ENCODE results near the gene ZSCAN20.

Gene ZSCAN20

GRCh38 chr1:33443080-33443704 lies 29.3 kb upstream of the ZSCAN20 start:
- no peak for DNase-seq (ENCODE audit: low read depth in 2 of 3, low spot score in 2 of 3)

GRCh38 chr1:33443705-33444180 lies 28.7 kb upstream of the ZSCAN20 start:
- no peak for DNase-seq (ENCODE audit: low read depth in 2 of 3, low spot score in 2 of 3)

DNA sequence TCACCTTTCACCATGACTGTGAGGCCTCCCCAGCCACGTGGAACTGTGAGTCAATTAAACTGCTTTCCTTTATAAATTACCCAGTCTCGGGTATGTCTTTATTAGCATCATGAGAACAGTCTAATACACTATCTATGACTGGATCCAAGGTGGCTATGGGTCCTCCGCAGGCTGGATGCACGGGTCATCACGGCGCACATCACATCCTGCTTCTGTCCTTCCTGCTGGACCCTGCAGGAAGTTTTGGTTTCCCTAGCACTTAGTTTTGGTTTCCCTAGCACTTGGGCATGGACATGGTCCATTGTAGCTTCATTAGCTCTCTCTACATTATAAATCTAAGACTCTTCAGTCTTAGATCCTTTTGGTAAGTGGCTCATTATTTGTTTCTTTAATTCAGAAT lies 27.3 kb upstream of the ZSCAN20 start:
- DNase-seq (ENCODE audit: low read depth in 2 of 3, low spot score in 2 of 3): no peak

- no peak for DNase-seq (ENCODE audit: low read depth in 2 of 3, low spot score in 2 of 3)
Observed at GRCh38 chr1:33446590-33446989, 25.9 kb upstream of the ZSCAN20 start.

DNA sequence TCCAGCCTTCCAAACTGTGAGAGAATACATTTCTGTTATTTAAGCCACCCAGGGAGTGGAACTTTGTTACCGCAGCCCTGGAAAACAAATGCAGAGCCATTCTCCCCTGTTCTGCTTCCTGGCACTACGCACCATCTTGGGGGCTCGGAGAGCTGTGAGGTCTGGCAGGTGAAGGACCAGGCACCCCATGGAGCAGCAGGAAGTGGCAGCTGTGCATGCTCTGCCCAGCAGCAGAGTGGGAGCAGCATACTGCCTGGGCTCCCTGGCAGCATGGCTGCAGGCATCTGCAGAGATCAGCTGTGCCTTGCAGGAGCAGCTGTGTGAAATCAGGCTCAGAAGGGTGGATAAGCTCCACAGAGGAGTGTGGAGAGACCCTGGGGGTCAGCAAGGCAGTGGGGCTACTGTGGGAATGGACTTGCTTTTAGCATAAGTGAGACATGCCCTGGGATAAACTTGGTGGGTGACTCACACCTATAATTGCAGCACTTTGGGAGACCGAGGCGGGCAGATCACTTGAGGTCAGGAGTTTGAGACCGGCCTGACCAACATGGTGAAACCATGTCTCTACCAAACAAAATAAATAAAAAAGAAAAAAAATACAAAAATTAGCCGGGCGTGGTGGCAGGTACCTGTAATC lies 17.7 kb upstream of the ZSCAN20 start:
- DNase-seq (ENCODE audit: low read depth in 2 of 3, low spot score in 2 of 3): no peak

DNA sequence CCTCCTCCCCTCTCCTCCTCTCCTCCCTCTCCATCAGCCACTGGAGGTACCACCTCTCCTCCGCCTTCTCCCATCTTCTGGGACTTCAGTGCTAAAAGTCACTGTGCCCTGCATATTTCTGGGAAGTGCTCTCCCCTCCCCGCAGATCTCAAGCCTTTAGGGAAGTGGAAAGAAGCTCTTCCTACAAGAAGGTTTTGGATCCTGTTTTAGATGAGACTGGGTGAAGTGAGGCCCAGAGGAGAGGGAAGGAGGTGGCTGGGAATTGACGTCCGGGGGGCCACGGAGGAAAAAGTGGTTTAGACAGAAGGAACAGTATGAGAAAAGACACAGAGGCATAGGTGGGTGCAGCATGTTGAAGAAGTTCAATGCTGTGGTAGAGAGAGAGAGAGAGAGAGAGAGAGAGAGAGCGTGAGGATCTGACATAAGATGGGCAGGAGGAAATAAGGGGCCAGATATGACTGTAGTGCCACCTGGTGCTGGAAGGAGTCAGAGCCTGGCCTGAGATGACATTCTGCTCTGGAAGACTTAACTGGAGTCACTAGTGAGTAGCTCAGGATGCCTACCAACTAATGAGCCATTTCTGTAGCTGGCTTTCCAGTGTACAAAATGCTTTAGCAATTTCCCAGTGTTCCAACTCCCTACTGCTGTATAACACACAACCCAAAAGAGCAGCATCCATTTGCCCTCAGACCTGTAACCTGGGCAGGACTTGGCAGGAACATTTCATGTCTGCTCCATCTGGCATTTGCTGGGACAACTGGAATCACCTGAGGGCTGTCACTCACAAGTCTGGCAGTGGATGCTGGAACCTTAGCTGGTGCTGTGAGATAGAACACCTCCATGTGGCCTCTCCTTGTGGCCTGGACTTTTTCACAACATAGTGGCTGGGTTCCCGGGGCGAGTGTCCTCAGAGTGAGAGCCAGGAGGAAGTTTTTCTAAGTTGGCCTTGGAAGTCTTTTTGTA lies 16.6 kb upstream of the ZSCAN20 start:
- no peak for DNase-seq (ENCODE audit: low read depth in 2 of 3, low spot score in 2 of 3)

- no peak for DNase-seq (ENCODE audit: low read depth in 2 of 3, low spot score in 2 of 3)
Observed at GRCh38 chr1:33456502-33456886, 16.0 kb upstream of the ZSCAN20 start.

GRCh38 chr1:33459691-33460090 lies 12.8 kb upstream of the ZSCAN20 start:
- DNase-seq (ENCODE audit: low read depth in 2 of 3, low spot score in 2 of 3): no peak

- no peak for DNase-seq (ENCODE audit: low read depth in 2 of 3, low spot score in 2 of 3)
Observed at GRCh38 chr1:33460144-33460543, 12.3 kb upstream of the ZSCAN20 start.

DNA sequence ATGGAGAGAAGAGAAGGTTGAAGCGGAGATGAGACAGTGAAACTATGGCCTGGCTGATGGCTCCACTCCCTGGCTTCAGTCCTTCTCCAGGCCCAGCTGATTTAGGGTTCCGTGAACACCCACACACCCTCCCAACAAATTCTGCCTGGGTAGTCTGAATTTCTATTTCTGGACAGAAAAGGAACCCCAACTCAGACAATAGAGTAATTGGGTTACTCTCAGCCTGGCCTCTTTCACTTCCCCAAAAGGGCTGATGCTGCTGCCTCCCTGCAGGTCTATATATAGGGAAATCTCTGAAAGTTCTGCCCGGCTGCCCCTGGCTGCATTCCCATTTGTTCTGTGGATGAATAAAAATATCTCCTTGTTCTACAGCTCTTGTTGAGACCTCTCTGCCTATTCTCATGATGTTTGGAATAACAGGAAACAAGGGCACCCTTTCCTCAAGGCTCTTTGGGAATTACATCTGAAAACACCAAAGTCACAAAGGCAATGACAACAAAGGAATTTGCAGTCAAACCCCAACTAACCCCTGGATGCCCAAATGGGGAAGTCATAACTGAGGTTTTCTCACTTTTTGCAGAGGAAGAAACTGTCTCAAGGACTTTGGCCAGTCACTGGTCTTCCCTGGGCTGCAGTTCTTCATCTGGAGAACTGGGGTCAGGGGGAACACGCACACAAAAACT lies 11.4 kb upstream of the ZSCAN20 start:
- DNase-seq (ENCODE audit: low read depth in 2 of 3, low spot score in 2 of 3): no peak

DNA sequence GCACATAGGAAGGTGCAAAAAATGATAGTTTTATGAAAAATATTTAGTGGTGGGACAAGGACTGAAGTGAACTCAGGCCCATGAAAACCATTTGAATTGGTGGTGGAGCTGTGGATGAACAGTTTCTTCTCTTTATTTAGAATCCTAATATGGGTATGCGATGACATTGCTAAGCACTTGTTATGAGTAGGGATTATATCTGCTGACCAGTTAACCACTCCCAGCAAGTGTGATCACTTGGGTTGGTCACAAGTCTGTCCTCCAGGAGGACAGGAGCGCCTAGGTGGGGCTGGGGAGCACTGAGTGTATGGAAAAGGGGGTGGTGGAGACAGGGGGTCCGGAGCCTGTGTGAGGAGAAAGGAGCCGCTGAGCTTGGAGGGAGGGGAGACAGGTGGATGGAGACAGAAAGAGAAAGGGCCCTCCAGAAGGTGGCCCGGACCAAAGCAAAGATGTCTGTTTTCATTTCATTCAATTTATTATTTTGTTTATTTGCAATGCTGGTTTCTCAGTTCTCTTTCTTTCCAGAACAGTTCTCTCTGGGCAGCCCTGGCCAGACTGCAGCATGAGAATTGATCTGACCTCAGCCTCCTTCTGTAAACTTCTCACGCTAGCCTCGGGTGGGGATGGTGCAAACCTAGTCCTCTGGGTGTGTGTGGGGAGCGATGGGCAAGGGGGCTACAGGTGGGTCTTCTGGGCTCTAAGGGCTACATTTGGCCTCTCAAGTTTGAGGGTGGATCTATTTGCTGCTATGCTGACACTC lies 9.9 kb upstream of the ZSCAN20 start:
- no peak for DNase-seq (ENCODE audit: low read depth in 2 of 3, low spot score in 2 of 3)

DNA sequence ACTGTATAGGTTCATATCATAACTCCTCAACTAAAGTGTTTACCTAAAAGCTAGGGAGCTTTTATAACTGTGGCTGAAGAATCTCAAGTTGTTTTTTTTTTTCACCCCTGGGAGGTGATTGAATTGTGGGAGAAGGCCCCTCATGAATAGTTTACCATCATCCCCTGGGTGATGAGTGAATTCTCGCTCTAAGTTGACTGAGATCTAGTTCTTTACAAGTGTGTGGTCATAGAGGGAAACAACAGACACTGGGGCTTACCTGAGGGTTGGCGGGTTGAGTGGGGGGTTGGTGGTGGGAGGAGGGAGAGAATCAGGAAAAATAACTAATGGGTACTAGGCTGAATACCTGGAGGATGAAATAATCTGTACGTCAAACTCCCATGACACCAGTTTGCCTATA lies 7.9 kb upstream of the ZSCAN20 start:
- DNase-seq (ENCODE audit: low read depth in 2 of 3, low spot score in 2 of 3): no peak

DNA sequence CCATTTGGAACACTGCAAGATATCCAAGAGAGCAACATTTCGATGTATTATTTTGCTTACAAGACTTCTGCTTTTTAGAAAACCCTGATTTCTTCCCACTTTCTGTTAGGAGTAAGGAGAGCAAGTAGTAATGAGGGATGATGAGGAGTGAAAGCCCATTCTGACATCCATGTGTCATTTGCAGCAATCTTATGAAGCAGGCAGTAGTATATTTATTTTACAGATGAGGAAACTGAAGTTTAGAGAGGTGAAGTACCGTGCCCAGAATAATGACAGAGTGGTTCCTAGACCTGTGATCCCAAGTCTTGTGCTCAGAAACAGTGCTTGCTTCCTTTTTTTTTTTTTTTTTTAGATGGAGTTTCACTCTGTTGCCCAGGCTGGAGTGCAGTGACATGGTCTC lies 7.1 kb upstream of the ZSCAN20 start:
- DNase-seq (ENCODE audit: low read depth in 2 of 3, low spot score in 2 of 3): no peak

DNA sequence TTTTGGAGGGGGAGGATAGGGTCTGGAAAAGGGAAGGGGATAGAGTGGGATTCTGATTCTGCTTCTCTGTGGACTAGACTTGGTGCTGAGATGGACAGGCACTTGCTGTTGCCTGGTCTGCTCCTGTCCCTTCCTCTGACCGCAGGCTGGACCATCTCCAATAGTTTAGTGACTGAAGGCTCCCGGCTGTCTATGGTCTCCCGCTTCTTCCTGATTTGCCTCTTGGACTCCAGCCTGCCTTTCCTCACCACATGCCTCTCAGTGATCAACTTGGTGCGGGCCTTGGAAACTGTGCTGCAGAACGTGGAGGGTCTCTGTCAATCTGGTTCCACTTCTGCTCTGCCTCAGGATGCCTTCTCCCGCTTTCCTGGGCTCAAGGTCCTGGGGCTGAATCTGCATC lies 6.3 kb upstream of the ZSCAN20 start:
- DNase-seq (ENCODE audit: low read depth in 2 of 3, low spot score in 2 of 3): no peak

DNA sequence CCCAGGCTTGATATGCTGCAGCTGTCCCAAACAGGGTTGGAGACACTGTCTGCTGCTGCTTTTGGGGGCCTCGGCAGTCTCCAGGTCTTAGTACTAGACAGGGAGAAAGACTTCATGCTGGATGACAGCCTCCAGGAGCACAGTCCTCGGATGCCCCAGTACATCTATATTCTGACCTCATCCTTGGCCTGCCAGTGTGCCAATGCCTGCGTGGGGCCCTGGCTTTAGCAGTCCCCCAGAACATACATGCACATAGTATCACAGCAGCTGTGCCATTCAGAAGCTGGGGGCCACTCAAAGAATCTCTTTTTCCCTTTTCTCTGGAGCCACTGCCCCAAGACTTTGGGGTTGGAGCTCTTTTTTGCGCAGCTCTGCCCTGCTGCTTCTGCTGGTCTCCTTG lies 4.4 kb upstream of the ZSCAN20 start:
- DNase-seq (ENCODE audit: low read depth in 2 of 3, low spot score in 2 of 3): no peak

- no peak for DNase-seq (ENCODE audit: low read depth in 2 of 3, low spot score in 2 of 3)
Observed at GRCh38 chr1:33468531-33468930, 3.9 kb upstream of the ZSCAN20 start.

GRCh38 chr1:33468967-33469366 lies 3.5 kb upstream of the ZSCAN20 start:
- DNase-seq (ENCODE audit: low read depth in 2 of 3, low spot score in 2 of 3): no peak

GRCh38 chr1:33469691-33470090 lies 2.8 kb upstream of the ZSCAN20 start:
- DNase-seq (ENCODE audit: low read depth in 2 of 3, low spot score in 2 of 3): no peak

DNA sequence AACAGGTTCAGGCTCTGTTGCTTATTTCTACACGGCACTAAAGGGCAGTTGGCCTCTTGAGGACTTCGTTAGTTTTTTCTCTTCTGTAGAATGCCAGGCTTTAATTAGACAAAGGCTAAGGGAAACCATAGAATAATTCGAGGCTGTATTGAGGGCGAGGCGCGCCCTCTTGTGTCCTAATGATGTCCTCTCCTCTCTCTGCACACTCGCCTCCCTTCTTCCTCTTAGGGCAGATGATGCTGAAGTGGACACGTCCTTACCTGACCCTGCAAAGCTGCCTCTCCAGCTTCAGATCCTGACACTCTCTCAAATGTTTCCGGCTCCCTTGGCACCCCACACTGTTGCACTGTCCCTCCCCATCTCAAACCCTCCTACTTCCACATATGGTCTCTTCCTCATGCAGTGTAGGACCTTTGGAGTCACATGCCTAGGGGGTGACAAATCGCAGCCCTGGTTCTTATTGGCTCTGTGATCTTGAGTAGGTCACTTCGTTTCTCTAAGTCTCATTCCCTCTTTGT lies 1.9 kb upstream of the ZSCAN20 start:
- DNase-seq (ENCODE audit: low read depth in 2 of 3, low spot score in 2 of 3): peak in 2 of 3 experiments; percentile 13 to 16

- no peak for DNase-seq (ENCODE audit: low read depth in 2 of 3, low spot score in 2 of 3)
Observed at GRCh38 chr1:33471416-33471815, 1.0 kb upstream of the ZSCAN20 start.

Measured in activated CD8-positive, alpha-beta memory T cell treated with anti-CD3 and anti-CD28 coated beads for 48 hours (primary cell).